Measurements from ENCODE around the gene ALDH1A3.

GRCh38 chr15:100914876-100915275 is 35.2 kb downstream of the ALDH1A3 start:
- no peak for TF ChIP-seq ATF2 (tag by site-specific recombination; IDR thresholded peaks at IDR 0.05; ENCODE audit: low read depth)
- TF ChIP-seq ZNF366 (tag by site-specific recombination; conservative IDR thresholded peaks at IDR 0.05): no peak
- no peak for TF ChIP-seq YY1 (tag by site-specific recombination; IDR thresholded peaks at IDR 0.05)
- TF ChIP-seq ZFP37 (tag by site-specific recombination; IDR thresholded peaks at IDR 0.05): no peak
- no peak for TF ChIP-seq ZNF398 (tag by site-specific recombination; IDR thresholded peaks at IDR 0.05)
- TF ChIP-seq ZNF114 (tag by site-specific recombination; IDR thresholded peaks at IDR 0.05): no peak
- TF ChIP-seq REST (tag by site-specific recombination; IDR thresholded peaks at IDR 0.05): no peak
- no peak for TF ChIP-seq GFI1B (tag by site-specific recombination; IDR thresholded peaks at IDR 0.05)
- TF ChIP-seq ZSCAN23 (tag by site-specific recombination; IDR thresholded peaks at IDR 0.05): no peak
